GM12892 (cell line): ENCODE measurements around the gene RHEX.

Source experiments
- POLR2A ChIP-seq: IDR thresholded peaks from 2 replicates; pipeline ENCODE4 v1.6.1; 2011; ENCODE audit warnings: low read depth, low read length, control low read depth
- POLR2AphosphoS5 ChIP-seq: IDR thresholded peaks from 2 replicates; pipeline ENCODE4 v1.6.1; 2011; ENCODE audit warnings: low read depth, low read length, control low read depth
- TAF1 ChIP-seq: IDR thresholded peaks from 2 replicates; pipeline ENCODE4 v1.6.1; 2011; ENCODE audit warnings: low read depth, mild to moderate bottlenecking, control low read depth, low read length, borderline replicate concordance

- TF ChIP-seq POLR2AphosphoS5 (no peak), TAF1 (no peak), POLR2A (no peak)
These were observed 74.4 kb downstream of the RHEX start for GRCh38 chr1:206127336-206127735.
